Esophagus squamous epithelium (tissue), 4 donors: ENCODE measurements around the gene MC3R.

Source experiments
- POLR2A ChIP-seq, 4 donors: fragments of 450-650 bp; IDR thresholded peaks; one replicate each; pipeline ENCODE4 v1.6.1; 2017; ENCODE audit warnings: antibody characterized with exemption in 4 of 4, mild to moderate bottlenecking in 4 of 4, moderate library complexity in 3 of 4
- TF ChIP-seq, protein P1 (sequence below), 6 experiments: fragments of 450-650 bp in 4 of 6; fragments of 200-600 bp in 2 of 6; sonication (generic) in 2 of 6; IDR thresholded peaks; one replicate each; pipeline ENCODE4 v1.5.1; 2016 to 2019; ENCODE audit warnings: antibody characterized with exemption in 6 of 6, mild to moderate bottlenecking in 4 of 6, moderate library complexity in 4 of 6

DNA sequence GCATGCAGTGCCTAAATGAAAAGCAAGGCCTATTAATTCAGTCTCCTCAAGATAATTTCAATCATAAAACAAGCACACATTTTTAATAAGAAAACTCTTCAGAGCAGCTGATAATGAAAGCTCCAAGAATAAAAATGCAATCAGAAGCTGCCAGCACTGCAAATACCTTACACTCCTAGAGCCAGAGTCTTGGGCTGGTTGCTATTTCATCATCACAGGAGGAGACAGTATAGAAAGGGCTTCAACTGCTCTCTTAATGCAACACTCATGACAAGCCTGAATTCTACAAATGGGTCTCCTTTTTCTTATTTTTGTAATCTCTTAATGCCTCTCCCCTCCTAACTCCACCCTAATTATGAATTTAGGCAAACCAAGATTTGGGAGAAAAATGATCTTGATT lies 11.2 kb upstream of the MC3R start:
- TF ChIP-seq, protein P1, sequence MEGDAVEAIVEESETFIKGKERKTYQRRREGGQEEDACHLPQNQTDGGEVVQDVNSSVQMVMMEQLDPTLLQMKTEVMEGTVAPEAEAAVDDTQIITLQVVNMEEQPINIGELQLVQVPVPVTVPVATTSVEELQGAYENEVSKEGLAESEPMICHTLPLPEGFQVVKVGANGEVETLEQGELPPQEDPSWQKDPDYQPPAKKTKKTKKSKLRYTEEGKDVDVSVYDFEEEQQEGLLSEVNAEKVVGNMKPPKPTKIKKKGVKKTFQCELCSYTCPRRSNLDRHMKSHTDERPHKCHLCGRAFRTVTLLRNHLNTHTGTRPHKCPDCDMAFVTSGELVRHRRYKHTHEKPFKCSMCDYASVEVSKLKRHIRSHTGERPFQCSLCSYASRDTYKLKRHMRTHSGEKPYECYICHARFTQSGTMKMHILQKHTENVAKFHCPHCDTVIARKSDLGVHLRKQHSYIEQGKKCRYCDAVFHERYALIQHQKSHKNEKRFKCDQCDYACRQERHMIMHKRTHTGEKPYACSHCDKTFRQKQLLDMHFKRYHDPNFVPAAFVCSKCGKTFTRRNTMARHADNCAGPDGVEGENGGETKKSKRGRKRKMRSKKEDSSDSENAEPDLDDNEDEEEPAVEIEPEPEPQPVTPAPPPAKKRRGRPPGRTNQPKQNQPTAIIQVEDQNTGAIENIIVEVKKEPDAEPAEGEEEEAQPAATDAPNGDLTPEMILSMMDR (IDR thresholded peaks at IDR 0.05), result no peak
- TF ChIP-seq POLR2A (IDR thresholded peaks at IDR 0.05), result no peak
